ENCODE results near the gene NUBPL.

GRCh38 chr14:31529053-31529452 lies 32.2 kb upstream of the NUBPL start:
- TF ChIP-seq POLR2A (IDR thresholded peaks at IDR 0.05) = no peak
- TF ChIP-seq CTCF (IDR thresholded peaks at IDR 0.05) = no peak

Measured in Peyer's patch (tissue), 4 donors.